K562 (cell line): Measurements from ENCODE around the gene PRMT2. TPM values are rescaled to one million over a fixed set of nuclear protein-coding genes. Genes with fewer than 3 reads are reported as not detected.
A peak's percentile ranks its signal among the peaks of the same experiment; 100 is the strongest.

Experiments
- ATAC-seq: fragments of 200-7000 bp; cut with Tn5 transposase; 3 replicates; pipeline ENCODE4 v1.9.1; 2020; ENCODE audit warnings: moderate library complexity
- BruUV-seq: library from RNA; stranded (reverse); fragments of 400-500 nt; replicated peaks from 2 replicates; lab custom pipeline; 2021; lab: Mats Ljungman, UMichigan
- CTCF ChIA-PET: fragments of 300-600 bp; formaldehyde crosslinking; extraction: SDS; loops from one replicate; lab custom pipeline; 2021; ENCODE audit warnings: low intra/inter-chr PET ratio; lab: Yijun Ruan, JAX
- POLR2A ChIA-PET: fragments of 300-600, 350-650 bp; sonication (Branson Sonifier 250); formaldehyde crosslinking; extraction: SDS; loops from one replicate; lab custom pipeline; 2021; ENCODE audit warnings: antibody characterized with exemption, inconsistent platforms; lab: Yijun Ruan, JAX
- DNase-seq, 4 experiments: peaks; one replicate each; pipeline versions ENCODE4 v3.0.0 to v3.0.0-alpha.2; 2011 to 2018; ENCODE audit warnings: low spot score in 3 of 4, mixed read lengths in 3 of 4; ENCODE audit errors: extremely low read depth in 1 of 4
- FAIRE-seq: peaks from 2 replicates; lab custom pipeline; 2011; peaks lifted over from hg19 to GRCh38; lab: Jason Lieb, UNC
- H2AFZ ChIP-seq: 2 replicates; pipeline ENCODE4 v1.6.0; 2011; ENCODE audit warnings: low read depth, low read length, control low read depth, inconsistent platforms
- H3K27ac ChIP-seq: fragments of 200-600 bp; 3 replicates; pipeline ENCODE4 v1.8.0; 2011; ENCODE audit warnings: low read depth, mild to moderate bottlenecking, control low read depth, inconsistent platforms, low read length, moderate library complexity, mixed read lengths; ENCODE audit errors: extremely low read depth
- H3K27me3 ChIP-seq, 2 experiments: fragments of 300-600 bp in 1 of 2; 2 replicates in 1 of 2; 3 replicates in 1 of 2; pipeline versions ENCODE4 v1.6.0 to v1.8.0; 2011; ENCODE audit warnings: inconsistent platforms in 2 of 2, low read length in 2 of 2, mild to moderate bottlenecking in 1 of 2, mixed read lengths in 1 of 2, moderate library complexity in 1 of 2; ENCODE audit not compliant: control insufficient read depth in 2 of 2, insufficient read depth in 2 of 2
- H3K36me3 ChIP-seq: fragments of 300-600 bp; 3 replicates; pipeline ENCODE4 v1.8.0; 2011; ENCODE audit warnings: mild to moderate bottlenecking, low read length, inconsistent platforms; ENCODE audit not compliant: control insufficient read depth, insufficient read depth
- H3K4me1 ChIP-seq, 2 experiments: fragments of 200-600 bp in 1 of 2; replicated peaks in 1 of 2; 2 replicates in 1 of 2; 3 replicates in 1 of 2; pipeline versions ENCODE4 v1.5.1 to v1.8.0; 2011; ENCODE audit warnings: inconsistent platforms in 2 of 2, low read length in 2 of 2, mild to moderate bottlenecking in 1 of 2, mixed read lengths in 1 of 2, moderate library complexity in 1 of 2; ENCODE audit not compliant: control insufficient read depth in 2 of 2, insufficient read depth in 2 of 2
- H3K4me2 ChIP-seq: 2 replicates; pipeline ENCODE4 v1.6.1; 2011; ENCODE audit warnings: low read length, control low read depth, inconsistent platforms, mixed read lengths; ENCODE audit not compliant: insufficient read depth
- H3K4me3 ChIP-seq: fragments of 200-600 bp; sonication (generic), shearing (Covaris generic); 2 replicates; pipeline ENCODE4 v1.5.1; 2016; ENCODE audit warnings: control low read depth, inconsistent platforms
- H3K79me2 ChIP-seq: fragments of 200-600 bp; 3 replicates; pipeline ENCODE4 v1.8.0; 2011; ENCODE audit warnings: low read length, inconsistent platforms; ENCODE audit not compliant: control insufficient read depth, insufficient read depth
- H3K9ac ChIP-seq, 2 experiments: 2 replicates each; pipeline versions ENCODE4 v1.6.0 to v1.6.1; 2011; ENCODE audit warnings: low read depth in 2 of 2, low read length in 2 of 2, control low read depth in 1 of 2, inconsistent platforms in 1 of 2, mild to moderate bottlenecking in 1 of 2, mixed read lengths in 1 of 2; ENCODE audit not compliant: insufficient read depth in 1 of 2
- H3K9me1 ChIP-seq: one replicate; pipeline ENCODE4 v1.6.0; 2011; ENCODE audit warnings: inconsistent platforms, mild to moderate bottlenecking, low read length, moderate library complexity; ENCODE audit not compliant: control insufficient read depth, insufficient read depth
- H3K9me3 ChIP-seq: replicated peaks from 2 replicates; pipeline ENCODE4 v1.5.1; 2011; ENCODE audit warnings: low read depth, low read length, inconsistent platforms; ENCODE audit not compliant: control insufficient read depth, insufficient read depth
- H4K20me1 ChIP-seq: replicated peaks from 2 replicates; pipeline ENCODE4 v1.6.1; 2011; ENCODE audit warnings: low read length, inconsistent platforms, mixed read lengths; ENCODE audit not compliant: control insufficient read depth, insufficient read depth
- DNMT1 ChIP-seq: fragments of 450-650 bp; IDR thresholded peaks from 2 replicates; pipeline ENCODE4 v1.6.1; 2016; ENCODE audit warnings: antibody characterized with exemption, mild to moderate bottlenecking
- RFX7 ChIP-seq: fragments of 250-450 bp; sonication (Bioruptor Pico); IDR thresholded peaks from 2 replicates; pipeline ENCODE4 v1.5.1; 2021; ENCODE audit warnings: mild to moderate bottlenecking
- SMAD1 ChIP-seq: fragments of 150-350 bp; IDR thresholded peaks from 2 replicates; pipeline ENCODE4 v1.6.1; 2014; ENCODE audit warnings: low read length, low read depth; ENCODE audit not compliant: partially characterized antibody
- ZBTB26 ChIP-seq: fragments of 450-650 bp; formaldehyde crosslinking; IDR thresholded peaks from 2 replicates; pipeline ENCODE4 v1.4.0; 2022; ENCODE audit warnings: missing genetic modification characterization
- ZNF449 ChIP-seq: fragments of 250-450 bp; sonication (Bioruptor Pico); IDR thresholded peaks from 2 replicates; pipeline ENCODE4 v1.8.0; 2022; ENCODE audit warnings: moderate library complexity, mild to moderate bottlenecking, inconsistent platforms
- ZNF589 ChIP-seq: fragments of 200-800 bp; sonication (Bioruptor generic); IDR thresholded peaks from 2 replicates; pipeline ENCODE4 v1.6.1; 2016; ENCODE audit warnings: low read depth, missing genetic modification characterization, missing compliant biosample characterization
- WGBS: fragments of 100-300 bp; shearing (Covaris generic); methylation state at CpG from one replicate; pipeline ENCODE4 v1.1.6; 2016; ENCODE audit warnings: low coverage, mixed read lengths; ENCODE audit not compliant: insufficient coverage; ENCODE audit errors: missing lambda C conversion rate; 5-methylcytosine and 5-hydroxymethylcytosine counted together
- in situ Hi-C: fragments of 300-500 bp; cut with MboI; formaldehyde crosslinking; loops from 4 replicates; pipeline ENCODE4 v1.15.0; 2018; ENCODE audit warnings: inconsistent platforms, mixed read lengths
- intact Hi-C: fragments of 100-400 bp; cut with micrococcal nuclease; formaldehyde crosslinking; loops from 2 replicates; pipeline ENCODE4 v1.14.2; 2022
- polyA plus RNA-seq, 8 experiments: library from polyadenylated mRNA; depleted of rRNA in 4 of 8; stranded (reverse) in 5 of 8; unstranded in 3 of 8; fragments of >200 nt; fragmentation: Nextera tagmentation in 2 of 8; fragmentation: Illumina TruSeq in 1 of 8; extraction: Ambion mirVana in 2 of 8; extraction: Trizol in 1 of 8; gene quantifications; 2 replicates each; pipeline versions ENCODE4 v1.2.1 to v1.2.3, GENCODE V29; 2011 to 2014; ENCODE audit warnings: inconsistent platforms in 1 of 8, missing spikeins in 1 of 8
- total RNA-seq, 7 experiments: library from RNA; depleted of rRNA in 6 of 7; stranded (reverse); fragments of >200 nt in 6 of 7; fragmentation: Illumina TruSeq in 2 of 7; extraction: Trizol in 2 of 7; gene quantifications; 2 replicates each; pipeline versions ENCODE4 v1.2.1 to v1.2.3, GENCODE V29; 2011 to 2021; ENCODE audit warnings: low replicate concordance in 1 of 7
- TF ChIP-seq, protein P1 (sequence below): IDR thresholded peaks from 2 replicates; pipeline ENCODE4 v1.6.1; 2014; ENCODE audit warnings: antibody characterized with exemption
- TF ChIP-seq, protein P2 (sequence below): sonication (generic); formaldehyde crosslinking; IDR thresholded peaks from 2 replicates; pipeline ENCODE4 v1.8.1; 2023; ENCODE audit warnings: mild to moderate bottlenecking, missing genetic modification reagents

The PRMT2 gene
- total and polyA plus RNA-seq, 9 of the 15 experiments (the other 6 are each of a cell fraction or from before 2014, with no cell fraction given) = 37.2 to 85.7 (median 59.3) TPM

- TF ChIP-seq, protein P1, sequence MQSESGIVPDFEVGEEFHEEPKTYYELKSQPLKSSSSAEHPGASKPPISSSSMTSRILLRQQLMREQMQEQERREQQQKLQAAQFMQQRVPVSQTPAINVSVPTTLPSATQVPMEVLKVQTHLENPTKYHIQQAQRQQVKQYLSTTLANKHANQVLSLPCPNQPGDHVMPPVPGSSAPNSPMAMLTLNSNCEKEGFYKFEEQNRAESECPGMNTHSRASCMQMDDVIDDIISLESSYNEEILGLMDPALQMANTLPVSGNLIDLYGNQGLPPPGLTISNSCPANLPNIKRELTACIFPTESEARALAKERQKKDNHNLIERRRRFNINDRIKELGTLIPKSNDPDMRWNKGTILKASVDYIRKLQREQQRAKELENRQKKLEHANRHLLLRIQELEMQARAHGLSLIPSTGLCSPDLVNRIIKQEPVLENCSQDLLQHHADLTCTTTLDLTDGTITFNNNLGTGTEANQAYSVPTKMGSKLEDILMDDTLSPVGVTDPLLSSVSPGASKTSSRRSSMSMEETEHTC = no peak
- no peak for TF ChIP-seq SMAD1
- TF ChIP-seq DNMT1 = no peak
These were observed 25.0 kb downstream of the PRMT2 start (continued) for GRCh38 chr21:46660505-46660904.

DNA sequence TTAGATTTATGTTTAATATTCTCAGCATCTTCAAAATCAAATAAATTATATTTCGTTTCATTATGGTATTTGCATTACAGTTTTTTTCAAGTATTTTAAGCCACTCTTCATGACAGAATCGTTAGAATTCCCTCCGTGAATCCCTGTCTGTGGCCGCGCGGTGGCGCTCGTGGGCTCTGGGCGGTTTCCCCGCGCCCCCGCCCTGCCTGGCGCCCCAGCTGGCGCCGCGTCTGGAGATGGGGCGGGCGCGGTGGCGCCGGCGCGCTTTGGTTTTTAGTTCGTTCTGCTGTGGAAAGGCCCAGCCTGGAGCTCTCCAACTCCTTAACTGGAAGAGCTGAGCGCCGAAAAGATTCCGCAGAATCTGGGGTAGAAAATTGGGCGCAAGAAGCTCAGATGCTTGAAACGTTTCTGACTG, 25.7 kb downstream of the PRMT2 start:
- Histone ChIP-seq H3K9me1 (no peaks in the 10 kb centered on the region), H3K9me3 (no peaks in the 10 kb centered on the region), H3K27me3 (no peaks in the 10 kb centered on the region), H3K4me1 (peaks cover 0 to 5% of the 10 kb centered on the region in 2 experiments; a peak in 1 of 5 replicates), H3K4me2 (no peak overlapping the region), H3K9ac (no peak overlapping the region), H3K4me3 (no peak overlapping the region), H3K36me3 (peaks cover 22% of the 10 kb centered on the region; the same call in 2 of the 3 replicates), H3K27ac (no peak overlapping the region), H2AFZ (no peak overlapping the region), H3K79me2 (no peaks in the 10 kb centered on the region), H4K20me1 (no peaks in the 10 kb centered on the region)
- DNase-seq = no peak
- CTCF ChIA-PET = no interaction called here
- POLR2A ChIA-PET = no interaction called here
- BruUV-seq = no TSS peak
- TF ChIP-seq ZNF589 (CRISPR knock-in tag) (no peak), ZNF449 (no peak), RFX7 (CRISPR knock-in tag) (no peak), ZBTB26 (CRISPR knock-in tag) (no peak)
- TF ChIP-seq, protein P2, sequence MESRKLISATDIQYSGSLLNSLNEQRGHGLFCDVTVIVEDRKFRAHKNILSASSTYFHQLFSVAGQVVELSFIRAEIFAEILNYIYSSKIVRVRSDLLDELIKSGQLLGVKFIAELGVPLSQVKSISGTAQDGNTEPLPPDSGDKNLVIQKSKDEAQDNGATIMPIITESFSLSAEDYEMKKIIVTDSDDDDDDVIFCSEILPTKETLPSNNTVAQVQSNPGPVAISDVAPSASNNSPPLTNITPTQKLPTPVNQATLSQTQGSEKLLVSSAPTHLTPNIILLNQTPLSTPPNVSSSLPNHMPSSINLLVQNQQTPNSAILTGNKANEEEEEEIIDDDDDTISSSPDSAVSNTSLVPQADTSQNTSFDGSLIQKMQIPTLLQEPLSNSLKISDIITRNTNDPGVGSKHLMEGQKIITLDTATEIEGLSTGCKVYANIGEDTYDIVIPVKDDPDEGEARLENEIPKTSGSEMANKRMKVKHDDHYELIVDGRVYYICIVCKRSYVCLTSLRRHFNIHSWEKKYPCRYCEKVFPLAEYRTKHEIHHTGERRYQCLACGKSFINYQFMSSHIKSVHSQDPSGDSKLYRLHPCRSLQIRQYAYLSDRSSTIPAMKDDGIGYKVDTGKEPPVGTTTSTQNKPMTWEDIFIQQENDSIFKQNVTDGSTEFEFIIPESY (CRISPR knock-in tag) = 0 out of 2 replicates have a peak, but pooled peaks have one; percentile 10
- in situ Hi-C loops (no loop called here), intact Hi-C loops (no loop called here)
- FAIRE-seq = no peak
- ATAC-seq = no peak
- WGBS = 95% methylated on average over 29 of the region's 29 CpGs
